HepG2 (cell line): Measurements from ENCODE around the gene SPC24. TPM values are rescaled to one million over a fixed set of nuclear protein-coding genes. Genes with fewer than 3 reads are reported as not detected.

ENCODE experiments used
- microRNA-seq: library from miRNA; unstranded; fragments of <30 nt; microRNA quantifications from one replicate; pipeline ENCODE4, GENCODE V29; 2020
- polyA plus RNA-seq, 8 experiments: library from polyadenylated mRNA; depleted of rRNA in 3 of 8; stranded (reverse) in 7 of 8; unstranded in 1 of 8; fragments of >200 nt; fragmentation: Illumina TruSeq in 4 of 8; extraction: Trizol in 4 of 8; gene quantifications; 2 replicates each; pipeline versions ENCODE4 v1.2.1 to v1.2.3, GENCODE V29; 2011 to 2016; ENCODE audit warnings: low read depth in 4 of 8, missing spikeins in 1 of 8, mixed read lengths in 1 of 8; ENCODE audit not compliant: insufficient read depth in 1 of 8
- total RNA-seq, 5 experiments: library from RNA; depleted of rRNA; stranded (reverse); fragments of >200 nt; fragmentation: Illumina TruSeq; extraction: Trizol; gene quantifications; 2 replicates each; pipeline ENCODE4 v1.2.3, GENCODE V29; 2016; ENCODE audit warnings: low read depth in 1 of 5

SPC24 gene
- total and polyA plus RNA-seq, 2 of the 13 experiments (the other 11 are each of a cell fraction or from before 2014, with no cell fraction given): 10.0 to 46.2 TPM

Small RNA genes within 50 kb of the gene (microRNA-seq; reads per million reads assigned to microRNA genes)
- gene MIR6886: 7.0 reads per million, percentile 40 among the genes with 10 or more reads in this experiment

Other genes starting within 250 kb of the SPC24 start
- 22.7 and 37.3 TPM in 2 replicates for gene YIPF2, start 227.1 kb downstream of the SPC24 start, total RNA-seq (2016; rRNA removed; fragmentation: Illumina TruSeq; extraction: Trizol)
- gene YIPF2, start 227.1 kb downstream of the SPC24 start, polyA plus RNA-seq (2011; rRNA removed): 53.2 and 59.7 TPM in 2 replicates
- 25.6 and 33.8 TPM in 2 replicates for gene TIMM29, start 227.0 kb downstream of the SPC24 start, total RNA-seq (2016; rRNA removed; fragmentation: Illumina TruSeq; extraction: Trizol)
- 7.0 and 7.1 TPM in 2 replicates for gene TIMM29, start 227.0 kb downstream of the SPC24 start, polyA plus RNA-seq (2011; rRNA removed)
- 45.9 and 61.5 TPM in 2 replicates for gene SMARCA4, start 194.8 kb downstream of the SPC24 start, total RNA-seq (2016; rRNA removed; fragmentation: Illumina TruSeq; extraction: Trizol)
- gene SMARCA4, start 194.8 kb downstream of the SPC24 start, polyA plus RNA-seq (2011; rRNA removed): 25.4 and 28.7 TPM in 2 replicates
- gene LDLR, start 66.3 kb downstream of the SPC24 start, total RNA-seq (2016; rRNA removed; fragmentation: Illumina TruSeq; extraction: Trizol): 24.0 and 51.6 TPM in 2 replicates
- 92.5 and 135 TPM in 2 replicates for gene LDLR, start 66.3 kb downstream of the SPC24 start, polyA plus RNA-seq (2011; rRNA removed)
- gene KANK2, start 41.8 kb upstream of the SPC24 start, total RNA-seq (2016; rRNA removed; fragmentation: Illumina TruSeq; extraction: Trizol): 11.0 and 12.9 TPM in 2 replicates
- gene KANK2, start 41.8 kb upstream of the SPC24 start, polyA plus RNA-seq (2011; rRNA removed): 5.7 and 6.8 TPM in 2 replicates
- 9.8 and 27.3 TPM in 2 replicates for gene ANGPTL8, start 83.8 kb upstream of the SPC24 start, total RNA-seq (2016; rRNA removed; fragmentation: Illumina TruSeq; extraction: Trizol)
- gene ANGPTL8, start 83.8 kb upstream of the SPC24 start, polyA plus RNA-seq (2011; rRNA removed): 243 and 436 TPM in 2 replicates
- gene DOCK6, start 106.7 kb upstream of the SPC24 start, total RNA-seq (2016; rRNA removed; fragmentation: Illumina TruSeq; extraction: Trizol): 4.1 and 5.4 TPM in 2 replicates
- gene DOCK6, start 106.7 kb upstream of the SPC24 start, polyA plus RNA-seq (2011; rRNA removed): 38.1 and 46.6 TPM in 2 replicates
- not detected in 2 replicates for gene TSPAN16, start 140.4 kb upstream of the SPC24 start, total RNA-seq (2016; rRNA removed; fragmentation: Illumina TruSeq; extraction: Trizol)
- not detected in 2 replicates for gene TSPAN16, start 140.4 kb upstream of the SPC24 start, polyA plus RNA-seq (2011; rRNA removed)
- 2.0 and 3.3 TPM in 2 replicates for gene RAB3D, start 183.9 kb upstream of the SPC24 start, total RNA-seq (2016; rRNA removed; fragmentation: Illumina TruSeq; extraction: Trizol)
- gene RAB3D, start 183.9 kb upstream of the SPC24 start, polyA plus RNA-seq (2011; rRNA removed): 16.1 and 19.9 TPM in 2 replicates
- gene TMEM205, start 190.5 kb upstream of the SPC24 start, total RNA-seq (2016; rRNA removed; fragmentation: Illumina TruSeq; extraction: Trizol): 22.8 and 45.5 TPM in 2 replicates
- gene TMEM205, start 190.5 kb upstream of the SPC24 start, polyA plus RNA-seq (2011; rRNA removed): 98.7 and 119 TPM in 2 replicates
- gene CCDC159, start 190.7 kb upstream of the SPC24 start, total RNA-seq (2016; rRNA removed; fragmentation: Illumina TruSeq; extraction: Trizol): 1.2 and 1.7 TPM in 2 replicates
- gene CCDC159, start 190.7 kb upstream of the SPC24 start, polyA plus RNA-seq (2011; rRNA removed): 6.3 and 9.1 TPM in 2 replicates
- gene PLPPR2, start 199.7 kb upstream of the SPC24 start, total RNA-seq (2016; rRNA removed; fragmentation: Illumina TruSeq; extraction: Trizol): 0.77 and 1.5 TPM in 2 replicates
- gene PLPPR2, start 199.7 kb upstream of the SPC24 start, polyA plus RNA-seq (2011; rRNA removed): 2.1 and 4.2 TPM in 2 replicates
- 3.1 and 3.3 TPM in 2 replicates for gene SWSAP1, start 218.9 kb upstream of the SPC24 start, total RNA-seq (2016; rRNA removed; fragmentation: Illumina TruSeq; extraction: Trizol)
- gene SWSAP1, start 218.9 kb upstream of the SPC24 start, polyA plus RNA-seq (2011; rRNA removed): 2.7 and 3.9 TPM in 2 replicates
- gene EPOR, start 228.5 kb upstream of the SPC24 start, total RNA-seq (2016; rRNA removed; fragmentation: Illumina TruSeq; extraction: Trizol): 1.2 and 2.9 TPM in 2 replicates
- gene EPOR, start 228.5 kb upstream of the SPC24 start, polyA plus RNA-seq (2011; rRNA removed): 5.3 and 7.0 TPM in 2 replicates